ENCODE results near the gene PLEKHJ1.

DNA sequence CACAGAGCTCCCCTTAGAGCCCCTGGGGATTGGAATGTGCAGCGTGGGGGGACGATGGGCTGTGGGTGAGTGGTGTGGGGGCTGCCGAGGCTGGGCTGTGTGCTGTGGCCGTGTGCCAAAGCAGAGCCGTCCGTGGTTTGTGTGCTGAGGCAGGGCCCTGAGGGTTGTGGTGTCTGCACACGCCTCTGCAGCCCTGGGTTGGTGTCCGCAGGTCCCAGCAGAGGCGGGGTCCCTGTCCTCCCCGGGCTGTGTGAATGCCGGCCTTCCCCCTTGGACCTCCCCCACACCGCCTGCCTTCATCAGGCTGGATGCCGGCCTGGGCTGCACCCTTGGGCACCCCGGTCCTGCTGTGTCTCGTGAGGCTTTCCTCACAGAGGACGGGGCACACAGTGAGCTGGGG lies 46.2 kb downstream of the PLEKHJ1 start:
- no peak for TF ChIP-seq EZH2 (IDR thresholded peaks at IDR 0.05; ENCODE audit: borderline replicate concordance, insufficient read depth, low read length, poor library complexity, severe bottlenecking)
- TF ChIP-seq, protein P1, sequence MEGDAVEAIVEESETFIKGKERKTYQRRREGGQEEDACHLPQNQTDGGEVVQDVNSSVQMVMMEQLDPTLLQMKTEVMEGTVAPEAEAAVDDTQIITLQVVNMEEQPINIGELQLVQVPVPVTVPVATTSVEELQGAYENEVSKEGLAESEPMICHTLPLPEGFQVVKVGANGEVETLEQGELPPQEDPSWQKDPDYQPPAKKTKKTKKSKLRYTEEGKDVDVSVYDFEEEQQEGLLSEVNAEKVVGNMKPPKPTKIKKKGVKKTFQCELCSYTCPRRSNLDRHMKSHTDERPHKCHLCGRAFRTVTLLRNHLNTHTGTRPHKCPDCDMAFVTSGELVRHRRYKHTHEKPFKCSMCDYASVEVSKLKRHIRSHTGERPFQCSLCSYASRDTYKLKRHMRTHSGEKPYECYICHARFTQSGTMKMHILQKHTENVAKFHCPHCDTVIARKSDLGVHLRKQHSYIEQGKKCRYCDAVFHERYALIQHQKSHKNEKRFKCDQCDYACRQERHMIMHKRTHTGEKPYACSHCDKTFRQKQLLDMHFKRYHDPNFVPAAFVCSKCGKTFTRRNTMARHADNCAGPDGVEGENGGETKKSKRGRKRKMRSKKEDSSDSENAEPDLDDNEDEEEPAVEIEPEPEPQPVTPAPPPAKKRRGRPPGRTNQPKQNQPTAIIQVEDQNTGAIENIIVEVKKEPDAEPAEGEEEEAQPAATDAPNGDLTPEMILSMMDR (IDR thresholded peaks at IDR 0.05; ENCODE audit: poor library complexity, severe bottlenecking): no peak
- TF ChIP-seq EP300 (conservative IDR thresholded peaks at IDR 0.05; ENCODE audit: poor library complexity, severe bottlenecking): no peak
- no peak for TF ChIP-seq TAF1 (IDR thresholded peaks at IDR 0.05; ENCODE audit: low read depth)
- no peak for TF ChIP-seq POLR2AphosphoS5 (IDR thresholded peaks at IDR 0.05)
- TF ChIP-seq, protein P2, sequence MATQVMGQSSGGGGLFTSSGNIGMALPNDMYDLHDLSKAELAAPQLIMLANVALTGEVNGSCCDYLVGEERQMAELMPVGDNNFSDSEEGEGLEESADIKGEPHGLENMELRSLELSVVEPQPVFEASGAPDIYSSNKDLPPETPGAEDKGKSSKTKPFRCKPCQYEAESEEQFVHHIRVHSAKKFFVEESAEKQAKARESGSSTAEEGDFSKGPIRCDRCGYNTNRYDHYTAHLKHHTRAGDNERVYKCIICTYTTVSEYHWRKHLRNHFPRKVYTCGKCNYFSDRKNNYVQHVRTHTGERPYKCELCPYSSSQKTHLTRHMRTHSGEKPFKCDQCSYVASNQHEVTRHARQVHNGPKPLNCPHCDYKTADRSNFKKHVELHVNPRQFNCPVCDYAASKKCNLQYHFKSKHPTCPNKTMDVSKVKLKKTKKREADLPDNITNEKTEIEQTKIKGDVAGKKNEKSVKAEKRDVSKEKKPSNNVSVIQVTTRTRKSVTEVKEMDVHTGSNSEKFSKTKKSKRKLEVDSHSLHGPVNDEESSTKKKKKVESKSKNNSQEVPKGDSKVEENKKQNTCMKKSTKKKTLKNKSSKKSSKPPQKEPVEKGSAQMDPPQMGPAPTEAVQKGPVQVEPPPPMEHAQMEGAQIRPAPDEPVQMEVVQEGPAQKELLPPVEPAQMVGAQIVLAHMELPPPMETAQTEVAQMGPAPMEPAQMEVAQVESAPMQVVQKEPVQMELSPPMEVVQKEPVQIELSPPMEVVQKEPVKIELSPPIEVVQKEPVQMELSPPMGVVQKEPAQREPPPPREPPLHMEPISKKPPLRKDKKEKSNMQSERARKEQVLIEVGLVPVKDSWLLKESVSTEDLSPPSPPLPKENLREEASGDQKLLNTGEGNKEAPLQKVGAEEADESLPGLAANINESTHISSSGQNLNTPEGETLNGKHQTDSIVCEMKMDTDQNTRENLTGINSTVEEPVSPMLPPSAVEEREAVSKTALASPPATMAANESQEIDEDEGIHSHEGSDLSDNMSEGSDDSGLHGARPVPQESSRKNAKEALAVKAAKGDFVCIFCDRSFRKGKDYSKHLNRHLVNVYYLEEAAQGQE (IDR thresholded peaks at IDR 0.05; ENCODE audit: borderline replicate concordance): no peak
- no peak for TF ChIP-seq SMC3 (conservative IDR thresholded peaks at IDR 0.05; ENCODE audit: poor library complexity)
- no peak for TF ChIP-seq RAD21 (conservative IDR thresholded peaks at IDR 0.05)

All from neural cell (in vitro differentiated cells).